Activated gamma-delta T cell (primary cell): ENCODE measurements around the gene COG8.
"Not testable (repeated sequence)": the region's sequence is repeated elsewhere in the genome, so short reads cannot be mapped to it uniquely, and the experiment has no call there.

Experiments used
- DNase-seq: peaks from one replicate; lab custom pipeline; 2025; lab: John Stamatoyannopoulos, UW
- total RNA-seq, 2 donors: gene quantifications; one replicate each; lab custom pipeline; 2026; lab: John Stamatoyannopoulos, UW

The COG8 gene, protein sequence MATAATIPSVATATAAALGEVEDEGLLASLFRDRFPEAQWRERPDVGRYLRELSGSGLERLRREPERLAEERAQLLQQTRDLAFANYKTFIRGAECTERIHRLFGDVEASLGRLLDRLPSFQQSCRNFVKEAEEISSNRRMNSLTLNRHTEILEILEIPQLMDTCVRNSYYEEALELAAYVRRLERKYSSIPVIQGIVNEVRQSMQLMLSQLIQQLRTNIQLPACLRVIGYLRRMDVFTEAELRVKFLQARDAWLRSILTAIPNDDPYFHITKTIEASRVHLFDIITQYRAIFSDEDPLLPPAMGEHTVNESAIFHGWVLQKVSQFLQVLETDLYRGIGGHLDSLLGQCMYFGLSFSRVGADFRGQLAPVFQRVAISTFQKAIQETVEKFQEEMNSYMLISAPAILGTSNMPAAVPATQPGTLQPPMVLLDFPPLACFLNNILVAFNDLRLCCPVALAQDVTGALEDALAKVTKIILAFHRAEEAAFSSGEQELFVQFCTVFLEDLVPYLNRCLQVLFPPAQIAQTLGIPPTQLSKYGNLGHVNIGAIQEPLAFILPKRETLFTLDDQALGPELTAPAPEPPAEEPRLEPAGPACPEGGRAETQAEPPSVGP
- 31.5 to 38.2 reads per million in 2 donors for total RNA-seq

DNA sequence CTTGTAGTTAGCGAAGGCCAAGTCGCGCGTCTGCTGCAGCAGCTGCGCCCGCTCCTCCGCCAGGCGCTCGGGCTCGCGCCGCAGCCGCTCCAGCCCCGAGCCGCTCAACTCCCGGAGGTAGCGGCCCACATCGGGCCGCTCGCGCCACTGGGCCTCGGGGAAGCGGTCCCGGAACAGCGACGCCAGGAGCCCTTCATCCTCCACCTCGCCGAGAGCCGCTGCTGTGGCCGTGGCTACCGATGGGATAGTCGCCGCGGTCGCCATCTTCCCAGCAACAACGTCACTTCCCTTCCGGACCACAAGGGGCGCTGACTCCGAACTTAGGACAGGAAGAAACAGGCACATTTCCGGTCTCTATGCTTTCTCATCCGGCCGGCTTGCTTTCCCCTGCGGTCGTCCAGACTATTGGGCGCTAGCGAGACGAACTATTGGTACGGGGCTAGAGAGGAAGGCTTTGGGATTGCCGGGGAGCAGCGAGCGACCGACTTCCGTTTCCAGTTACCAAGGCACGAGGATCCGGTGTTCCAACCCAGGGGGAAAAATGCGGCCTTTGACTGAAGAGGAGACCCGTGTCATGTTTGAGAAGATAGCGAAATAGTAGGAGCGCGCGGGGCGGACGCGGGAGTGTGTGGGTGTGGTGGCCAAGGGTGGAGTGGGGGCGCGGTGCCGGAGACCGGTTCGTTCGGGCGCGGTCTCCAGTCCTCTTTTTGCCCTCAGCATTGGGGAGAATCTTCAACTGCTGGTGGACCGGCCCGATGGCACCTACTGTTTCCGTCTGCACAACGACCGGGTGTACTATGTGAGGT, at the start of gene COG8, which contains the start of gene NIP7:
Gene COG8, minus strand, starts transcription at position 276 of the 806 bp plus-strand sequence. Its CDS starts 12 bp downstream, at position 264.
Gene NIP7, plus strand, starts transcription at position 484 of the 806 bp plus-strand sequence. Its CDS starts 58 bp downstream, at position 542.
- DNase-seq, result peak; percentile 62

- DNase-seq, result no peak
Observed at GRCh38 chr16:69386596-69386995, 47.2 kb upstream of the COG8 start.

DNA sequence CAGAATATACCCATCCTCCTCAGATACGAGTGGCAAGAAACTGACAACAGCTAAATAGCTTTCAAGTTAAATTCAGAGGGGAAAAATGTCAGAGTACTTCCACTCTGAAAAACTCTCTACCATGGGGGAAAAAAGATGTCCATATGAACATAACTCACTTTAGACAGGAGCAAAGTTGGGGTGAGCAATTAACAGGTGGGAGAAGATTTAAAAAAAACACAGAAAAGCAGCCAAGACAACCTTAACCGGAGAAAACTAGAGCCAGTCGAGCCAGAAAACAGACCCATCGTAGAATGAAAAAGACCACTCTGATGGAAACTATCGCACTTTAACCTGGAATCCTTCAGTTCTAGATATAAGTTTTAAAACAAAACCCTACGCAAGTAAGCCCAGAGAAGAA, 45.6 kb upstream of the COG8 start:
- DNase-seq, result no peak

DNA sequence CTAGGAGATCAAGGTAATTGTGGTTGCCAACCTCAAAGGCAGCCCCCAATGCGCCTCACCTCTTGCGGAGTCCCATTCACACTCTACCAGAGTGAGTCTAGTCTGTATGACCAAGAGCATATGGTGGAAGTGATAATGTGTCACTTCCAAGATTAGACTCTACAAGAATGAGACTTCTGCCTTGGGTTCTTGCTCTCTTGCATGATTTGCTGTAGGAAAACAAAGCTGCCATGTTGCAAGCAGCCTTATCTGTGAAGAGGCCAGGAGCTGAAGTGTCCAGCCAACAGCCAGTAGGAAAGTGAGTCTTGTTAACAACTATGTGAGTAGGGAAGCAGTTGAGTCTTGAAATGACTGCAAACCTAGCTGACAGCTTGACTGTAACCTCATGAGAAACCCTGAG, 43.1 kb upstream of the COG8 start:
- no peak for DNase-seq

DNA sequence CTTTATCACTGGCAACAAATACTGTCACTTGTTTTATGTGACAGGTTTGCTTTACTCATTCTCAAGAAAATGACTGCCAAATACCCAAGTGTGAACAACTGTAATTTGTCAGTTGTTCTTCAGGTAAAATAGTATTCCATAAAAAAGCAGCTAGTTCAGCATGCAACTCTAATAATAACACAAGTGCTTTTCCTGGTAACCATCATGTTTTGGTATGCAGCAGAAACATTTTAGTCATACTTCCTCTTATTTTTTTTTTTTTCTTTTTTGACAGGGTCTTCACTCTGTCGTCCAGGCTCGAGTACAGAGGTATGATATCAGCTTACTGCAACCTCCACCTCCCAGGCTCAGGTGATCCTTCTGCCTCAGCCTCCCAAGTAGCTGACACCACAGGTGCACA, 41.9 kb upstream of the COG8 start:
- no peak for DNase-seq

DNA sequence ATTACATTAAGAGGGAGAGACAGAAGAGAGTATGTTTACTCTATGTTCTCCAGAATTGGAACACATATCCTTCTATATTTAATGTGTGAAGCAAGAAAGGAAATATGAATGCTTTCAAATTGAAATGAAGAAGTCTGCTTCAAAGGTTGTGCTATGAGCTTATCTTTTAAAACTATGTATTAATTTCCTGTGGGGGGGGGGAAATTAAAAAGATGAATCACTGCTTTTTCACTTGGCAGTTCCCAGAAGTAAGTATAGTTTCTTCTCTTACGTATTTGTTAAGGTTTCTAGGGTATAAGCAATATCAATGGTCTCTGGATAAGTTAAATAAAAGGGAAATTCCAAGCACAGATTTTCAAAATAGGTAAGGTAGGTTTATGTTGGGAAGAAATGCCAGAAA, 39.4 kb upstream of the COG8 start:
- no peak for DNase-seq

- DNase-seq, result no peak
Observed at GRCh38 chr16:69378036-69378435, 38.7 kb upstream of the COG8 start.

DNA sequence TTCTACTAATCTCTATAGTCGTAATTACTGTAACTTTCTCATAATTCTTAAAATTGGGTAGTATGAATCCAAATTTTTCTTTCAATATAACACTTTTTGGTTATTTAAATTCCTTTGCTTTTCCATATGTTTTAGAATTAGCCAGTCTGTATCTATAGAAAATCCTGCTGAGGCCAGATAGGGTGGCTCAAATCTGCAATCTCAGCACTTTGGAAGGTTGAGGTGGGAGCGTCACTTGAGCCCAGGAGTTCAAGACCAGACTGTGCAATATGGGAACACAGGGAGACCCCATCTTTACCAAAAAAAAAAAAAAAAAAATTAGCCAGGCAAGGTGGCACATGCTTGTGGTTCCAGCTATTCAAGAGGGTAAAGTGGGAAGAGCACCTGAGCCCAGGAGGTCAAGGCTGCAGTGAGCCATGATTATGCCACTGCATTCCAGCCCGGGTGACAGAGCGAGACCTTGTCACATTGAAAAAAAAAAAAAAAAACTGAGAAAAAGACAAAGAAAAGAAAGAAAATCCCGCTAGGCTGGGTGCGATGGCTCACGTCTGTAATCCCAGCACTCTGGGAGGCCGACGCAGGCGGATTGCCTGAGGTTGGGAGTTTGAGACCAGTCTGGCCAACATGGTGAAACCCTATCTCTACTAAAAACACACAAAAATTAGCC, 37.2 kb upstream of the COG8 start:
- no peak for DNase-seq

DNA sequence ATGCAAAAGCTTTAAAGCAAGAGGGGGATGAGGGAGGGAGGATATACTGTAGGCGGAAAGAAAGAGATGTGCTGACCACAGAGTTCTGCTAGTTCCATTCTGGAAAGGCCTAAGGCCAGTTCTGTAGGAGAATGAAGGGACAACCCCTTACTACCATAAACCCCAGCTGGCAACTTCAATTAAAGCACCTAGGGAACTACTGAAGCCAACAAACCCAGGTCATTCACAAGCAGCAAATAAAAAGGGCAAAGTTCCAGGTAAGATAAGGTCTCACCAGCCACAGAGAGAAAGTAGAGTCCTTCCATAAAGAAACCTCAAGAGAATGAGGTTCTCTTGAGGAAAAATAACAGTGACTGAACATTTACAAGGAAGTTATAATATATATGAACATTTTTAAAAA, 33.7 kb upstream of the COG8 start:
- DNase-seq, result no peak

- DNase-seq, result no peak
Observed at GRCh38 chr16:69371564-69371963, 32.2 kb upstream of the COG8 start.

- DNase-seq, result no peak
Observed at GRCh38 chr16:69368866-69369265, 29.5 kb upstream of the COG8 start.

- DNase-seq, result no peak
Observed at GRCh38 chr16:69367980-69368379, 28.6 kb upstream of the COG8 start.

GRCh38 chr16:69366431-69366830, 27.1 kb upstream of the COG8 start:
- DNase-seq, result no peak

DNA sequence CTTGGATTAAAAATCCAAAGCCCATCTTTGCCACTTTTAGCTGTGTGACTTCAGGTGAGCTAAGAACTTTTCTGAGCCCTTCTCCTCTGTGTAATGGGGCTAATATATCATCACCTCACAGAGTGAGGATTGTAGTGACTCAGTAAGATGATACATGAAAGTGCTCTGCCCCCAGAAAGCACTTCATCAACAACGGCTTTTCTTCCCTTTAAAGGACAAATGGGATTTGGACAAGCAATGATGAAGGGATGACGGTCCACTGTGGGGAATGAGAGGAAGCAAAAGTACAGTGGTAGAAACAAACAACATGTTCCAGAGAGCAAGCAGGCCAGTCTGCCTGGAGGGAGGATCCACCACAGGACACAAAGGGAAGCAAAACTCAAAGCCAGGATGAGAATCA, 26.5 kb upstream of the COG8 start:
- DNase-seq, result no peak

DNA sequence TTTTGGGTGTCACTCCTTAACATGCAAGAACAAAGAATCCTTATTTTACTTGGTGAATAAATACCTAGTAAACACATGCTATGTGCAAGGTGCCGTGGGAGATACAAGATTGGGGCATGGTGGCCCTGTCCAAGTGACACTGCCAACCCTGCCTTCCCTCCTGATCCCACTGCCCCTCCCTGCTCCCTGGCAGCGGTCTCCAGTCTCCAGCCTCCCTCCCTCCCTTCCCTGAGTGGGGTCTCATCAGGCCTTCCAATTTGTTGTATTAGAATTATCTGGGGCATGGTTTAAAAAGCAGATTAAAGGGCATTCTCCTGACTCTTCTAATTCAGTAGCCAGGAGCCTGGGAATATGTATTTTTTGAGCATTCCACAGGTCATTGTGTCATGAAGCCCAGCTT, 24.7 kb upstream of the COG8 start:
- no peak for DNase-seq

GRCh38 chr16:69363281-69363717, 23.9 kb upstream of the COG8 start:
- no peak for DNase-seq

DNA sequence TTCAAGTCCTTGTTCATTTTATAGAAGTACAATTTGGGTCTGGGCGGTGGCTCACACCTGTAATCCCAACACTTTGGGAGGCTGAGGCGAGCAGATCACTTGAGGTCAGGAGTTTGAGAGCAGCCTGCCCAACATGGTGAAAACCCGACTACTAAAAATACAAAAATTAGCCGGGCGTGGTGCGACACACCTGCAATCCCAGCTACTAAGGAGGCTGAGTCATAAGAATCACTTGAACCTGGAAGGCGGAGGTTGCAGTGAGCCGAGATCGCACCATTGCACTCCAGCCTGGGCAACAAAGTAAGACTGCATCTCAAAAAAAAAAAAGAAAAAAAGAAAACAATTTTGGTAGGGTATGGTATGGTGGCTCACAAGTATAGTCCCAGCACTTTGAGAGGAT, 20.7 kb upstream of the COG8 start:
- not testable (repeated sequence) for DNase-seq

- DNase-seq, result no peak
Observed at GRCh38 chr16:69351309-69352027, 12.1 kb upstream of the COG8 start, which contains the start of gene TMED6. TMED6 (minus strand) TSS chr16:69351786; CDS start chr16:69351753, 33 bp downstream.

- no peak for DNase-seq
Observed at GRCh38 chr16:69350536-69351133, 11.3 kb upstream of the COG8 start.

- no peak for DNase-seq
Observed at GRCh38 chr16:69349536-69349935, 10.2 kb upstream of the COG8 start.

GRCh38 chr16:69348222-69348621, 8.9 kb upstream of the COG8 start:
- DNase-seq, result no peak
